Measurements from ENCODE around the gene TRIM73.
A peak's percentile ranks its signal among the peaks of the same experiment; 100 is the strongest.
"Not testable (repeated sequence)": the region's sequence is repeated elsewhere in the genome, so short reads cannot be mapped to it uniquely, and the experiment has no call there.

Gene TRIM73

GRCh38 chr7:75409880-75410822 is 14.7 kb downstream of the TRIM73 start:
- DNase-seq, result peak; percentile 66
- H3K4me1 Mint-ChIP-seq (ENCODE audit: low read depth); H3K36me3 Mint-ChIP-seq (ENCODE audit: low read depth); H3K27me3 Mint-ChIP-seq; H3K27ac Mint-ChIP-seq; H3K9me3 Mint-ChIP-seq: not testable (repeated sequence)
- H3K4me3 Mint-ChIP-seq, result peak overlapping the region; percentile 65

DNA sequence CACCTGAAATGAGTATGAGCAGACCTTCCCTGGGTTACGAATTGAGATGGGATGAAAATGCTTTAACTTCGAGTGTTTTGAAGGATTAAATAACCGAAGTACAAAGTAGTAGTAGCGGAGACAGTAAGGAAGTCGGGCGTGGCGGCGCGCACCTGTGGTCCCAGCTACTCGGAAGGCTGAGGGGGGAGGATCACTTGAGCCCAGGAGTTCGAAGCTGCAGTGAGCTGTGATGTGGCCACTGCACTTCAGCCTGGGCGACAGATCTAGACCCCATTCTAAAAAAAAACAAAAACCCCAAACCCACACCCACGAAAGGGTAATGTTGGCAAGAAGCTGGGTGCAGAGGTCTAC is 15.4 kb downstream of the TRIM73 start:
- DNase-seq; H3K4me3 Mint-ChIP-seq; H3K27ac Mint-ChIP-seq; H3K9me3 Mint-ChIP-seq; H3K4me1 Mint-ChIP-seq (ENCODE audit: low read depth); H3K27me3 Mint-ChIP-seq: not testable (repeated sequence)
- H3K36me3 Mint-ChIP-seq (ENCODE audit: low read depth), result peaks cover 12% of the 10 kb centered on the region

GRCh38 chr7:75414204-75414603 is 18.8 kb downstream of the TRIM73 start:
- not testable (repeated sequence) for H3K9me3 Mint-ChIP-seq; H3K4me1 Mint-ChIP-seq (ENCODE audit: low read depth); H3K27me3 Mint-ChIP-seq; H3K27ac Mint-ChIP-seq; H3K4me3 Mint-ChIP-seq; DNase-seq
- H3K36me3 Mint-ChIP-seq (ENCODE audit: low read depth), result peaks cover 30% of the 10 kb centered on the region

- peaks cover 34% of the 10 kb centered on the region for H3K36me3 Mint-ChIP-seq (ENCODE audit: low read depth)
- H3K27ac Mint-ChIP-seq, result peak overlapping the region; percentile 78
- H3K9me3 Mint-ChIP-seq; H3K4me3 Mint-ChIP-seq; H3K27me3 Mint-ChIP-seq; H3K4me1 Mint-ChIP-seq (ENCODE audit: low read depth); DNase-seq: not testable (repeated sequence)
These were observed 19.4 kb downstream of the TRIM73 start for GRCh38 chr7:75414708-75415427.

DNA sequence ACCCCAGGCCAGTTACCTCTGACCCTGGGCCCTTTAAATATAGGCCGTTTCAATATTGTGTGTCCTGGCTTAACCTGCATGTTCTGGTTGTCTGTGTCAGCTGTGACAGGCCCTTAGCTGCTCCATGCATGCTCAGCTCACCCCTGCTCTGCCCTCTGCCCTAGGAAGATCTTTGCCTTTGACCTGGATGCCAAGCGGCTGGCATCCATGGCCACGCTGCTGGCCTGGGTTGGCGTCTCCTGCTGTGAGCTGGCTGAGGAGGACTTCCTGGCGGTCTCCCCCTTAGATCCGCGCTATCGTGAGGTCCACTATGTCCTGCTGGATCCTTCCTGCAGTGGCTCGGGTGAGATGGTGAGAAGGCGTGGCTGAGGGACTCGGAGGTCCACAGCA is 20.0 kb downstream of the TRIM73 start:
- not testable (repeated sequence) for H3K4me3 Mint-ChIP-seq, DNase-seq

GRCh38 chr7:75415829-75416373 is 20.5 kb downstream of the TRIM73 start:
- H3K9me3 Mint-ChIP-seq, H3K4me3 Mint-ChIP-seq: not testable (repeated sequence)

More for the DNA sequence above, 20.0 kb downstream of the TRIM73 start:
- H3K9me3 Mint-ChIP-seq; H3K4me1 Mint-ChIP-seq (ENCODE audit: low read depth); H3K27me3 Mint-ChIP-seq: not testable (repeated sequence)
- peaks cover 40% of the 10 kb centered on the region for H3K36me3 Mint-ChIP-seq (ENCODE audit: low read depth)
- H3K27ac Mint-ChIP-seq, result peak overlapping the region; percentile 78

GRCh38 chr7:75416787-75417186 is 21.4 kb downstream of the TRIM73 start:
- peak overlapping the region; percentile 50 for H3K27ac Mint-ChIP-seq
- H3K36me3 Mint-ChIP-seq (ENCODE audit: low read depth), result peaks cover 50% of the 10 kb centered on the region
- not testable (repeated sequence) for H3K27me3 Mint-ChIP-seq; DNase-seq; H3K9me3 Mint-ChIP-seq; H3K4me3 Mint-ChIP-seq; H3K4me1 Mint-ChIP-seq (ENCODE audit: low read depth)

More at GRCh38 chr7:75415829-75416373, 20.5 kb downstream of the TRIM73 start:
- H3K27me3 Mint-ChIP-seq; H3K4me1 Mint-ChIP-seq (ENCODE audit: low read depth); DNase-seq: not testable (repeated sequence)
- peak overlapping the region; percentile 77 for H3K27ac Mint-ChIP-seq
- peaks cover 44% of the 10 kb centered on the region for H3K36me3 Mint-ChIP-seq (ENCODE audit: low read depth)

DNA sequence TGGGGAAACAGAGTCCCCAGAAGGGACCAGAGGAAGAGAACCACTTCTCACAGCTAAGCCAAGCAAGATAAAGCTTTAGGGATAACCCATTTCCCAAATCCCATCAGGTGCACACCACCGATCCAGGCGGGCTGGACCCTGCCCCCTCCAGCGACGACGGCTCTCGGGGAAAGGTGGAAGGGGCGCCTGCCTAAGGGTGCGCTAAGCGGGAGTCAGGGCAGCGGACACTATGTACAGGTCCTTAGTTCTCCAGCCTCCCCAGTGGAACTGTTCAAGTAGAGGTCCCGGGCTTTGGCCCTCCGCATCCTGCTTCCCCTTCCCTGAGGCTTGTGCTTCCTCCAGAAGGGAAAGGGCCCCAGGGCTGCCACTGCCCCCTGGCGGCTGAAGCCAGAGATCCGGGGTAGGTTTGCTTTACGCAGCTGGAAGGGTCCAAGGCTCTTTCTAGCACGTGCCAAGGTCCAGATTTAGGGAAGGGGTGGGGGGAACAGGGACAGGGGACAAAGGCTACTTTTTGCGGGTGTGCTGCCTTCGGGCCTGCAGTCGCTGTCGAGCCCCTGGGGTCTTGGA is 22.9 kb downstream of the TRIM73 start:
- H3K27me3 Mint-ChIP-seq; H3K4me3 Mint-ChIP-seq; H3K4me1 Mint-ChIP-seq (ENCODE audit: low read depth); DNase-seq; H3K27ac Mint-ChIP-seq; H3K9me3 Mint-ChIP-seq: not testable (repeated sequence)
- peaks cover 54% of the 10 kb centered on the region for H3K36me3 Mint-ChIP-seq (ENCODE audit: low read depth)

- DNase-seq; H3K27me3 Mint-ChIP-seq; H3K4me1 Mint-ChIP-seq (ENCODE audit: low read depth); H3K9me3 Mint-ChIP-seq; H3K4me3 Mint-ChIP-seq; H3K27ac Mint-ChIP-seq: not testable (repeated sequence)
- H3K36me3 Mint-ChIP-seq (ENCODE audit: low read depth), result peaks cover 62% of the 10 kb centered on the region
These were observed 23.8 kb downstream of the TRIM73 start for GRCh38 chr7:75419210-75419609.

DNA sequence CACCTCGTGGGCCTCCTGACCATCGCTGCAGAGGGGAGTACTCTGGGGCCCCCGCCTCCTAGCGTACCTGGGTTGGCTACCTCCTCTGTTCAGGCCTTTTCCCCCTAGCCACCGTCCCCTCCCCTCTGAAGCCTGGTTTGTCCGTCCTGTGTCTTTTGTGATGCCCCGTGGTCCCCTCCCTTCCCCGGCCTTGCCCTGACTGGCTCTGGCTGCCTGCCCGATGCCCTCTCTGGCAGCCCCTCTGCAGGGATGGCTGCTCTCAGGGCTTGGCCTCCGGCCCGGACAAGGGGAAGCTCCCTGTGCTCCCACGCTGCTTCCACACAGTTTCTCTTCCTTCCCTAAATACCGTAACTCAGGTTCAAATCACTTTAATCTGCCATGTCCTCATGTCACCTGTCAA is 24.3 kb downstream of the TRIM73 start:
- peaks cover 64% of the 10 kb centered on the region for H3K36me3 Mint-ChIP-seq (ENCODE audit: low read depth)
- H3K9me3 Mint-ChIP-seq, result not testable (repeated sequence)
- H3K27ac Mint-ChIP-seq, result peak overlapping the region; percentile 18

DNA sequence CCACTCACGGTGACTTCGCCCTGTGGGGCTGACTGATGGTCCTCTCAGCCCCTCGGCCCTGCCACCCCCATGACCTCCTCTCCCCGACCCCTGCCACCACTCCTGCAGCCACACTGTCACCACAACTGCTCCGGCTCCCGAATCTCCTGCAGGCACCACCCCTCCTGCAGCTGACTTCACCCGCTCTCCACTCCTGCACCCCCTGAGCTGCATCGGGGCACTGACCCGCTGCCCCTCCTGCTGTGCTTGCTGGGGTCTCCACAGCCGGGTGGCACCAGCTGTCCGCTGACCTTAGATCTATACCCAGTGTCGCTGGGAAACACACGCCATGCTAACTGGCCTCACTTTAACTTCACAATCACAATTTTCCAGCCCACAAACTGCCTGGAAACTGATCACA is 24.7 kb downstream of the TRIM73 start:
- peak overlapping the region; percentile 18 for H3K27ac Mint-ChIP-seq
- not testable (repeated sequence) for H3K27me3 Mint-ChIP-seq; H3K4me1 Mint-ChIP-seq (ENCODE audit: low read depth); H3K9me3 Mint-ChIP-seq; DNase-seq; H3K4me3 Mint-ChIP-seq
- peaks cover 62% of the 10 kb centered on the region for H3K36me3 Mint-ChIP-seq (ENCODE audit: low read depth)

More for the DNA sequence above, 24.3 kb downstream of the TRIM73 start:
- H3K4me3 Mint-ChIP-seq; DNase-seq; H3K4me1 Mint-ChIP-seq (ENCODE audit: low read depth); H3K27me3 Mint-ChIP-seq: not testable (repeated sequence)

GRCh38 chr7:75421798-75422710 is 26.6 kb downstream of the TRIM73 start:
- not testable (repeated sequence) for DNase-seq; H3K27ac Mint-ChIP-seq; H3K27me3 Mint-ChIP-seq; H3K4me3 Mint-ChIP-seq; H3K9me3 Mint-ChIP-seq; H3K4me1 Mint-ChIP-seq (ENCODE audit: low read depth)
- peaks cover 46% of the 10 kb centered on the region for H3K36me3 Mint-ChIP-seq (ENCODE audit: low read depth)

DNA sequence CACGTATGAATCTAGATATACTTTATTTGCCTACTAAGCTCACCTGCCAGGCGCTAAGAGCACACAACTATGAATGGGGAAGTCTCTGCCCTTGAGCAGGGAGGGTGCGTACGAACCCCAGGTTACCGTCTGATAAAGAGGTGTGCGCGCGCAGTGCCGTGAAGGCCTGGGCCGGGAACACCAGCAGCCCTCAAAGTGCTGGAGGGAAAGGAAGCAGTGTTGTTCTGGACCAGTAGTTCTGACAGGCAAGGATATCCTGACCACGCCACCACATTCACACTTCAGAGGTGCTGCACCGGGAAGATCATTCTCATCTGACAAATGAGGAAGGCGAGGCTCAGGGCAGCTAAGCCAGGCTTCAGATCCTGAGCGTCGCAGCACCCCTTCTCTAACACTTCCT is 28.1 kb downstream of the TRIM73 start:
- H3K4me1 Mint-ChIP-seq (ENCODE audit: low read depth), result peaks cover 15% of the 10 kb centered on the region
- H3K9me3 Mint-ChIP-seq, H3K4me3 Mint-ChIP-seq: not testable (repeated sequence)

DNA sequence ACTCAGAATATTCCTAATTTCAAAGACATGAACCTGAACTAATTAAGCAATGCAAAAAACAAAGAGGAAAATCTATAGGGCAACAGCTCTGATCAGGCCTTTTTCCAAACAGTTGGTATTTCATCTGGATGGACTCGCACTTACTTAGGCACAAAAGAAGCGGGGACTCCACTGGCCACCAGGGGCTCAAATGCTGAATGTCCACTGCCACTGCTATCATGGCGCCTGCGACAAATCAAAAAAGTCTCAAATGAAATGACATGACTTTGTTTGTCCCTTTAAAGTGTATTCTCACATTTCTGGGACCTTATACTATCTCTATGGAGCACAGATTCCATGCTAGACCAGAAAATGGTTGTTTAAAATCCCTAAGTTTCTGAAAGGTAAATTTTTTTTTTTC is 43.6 kb downstream of the TRIM73 start:
- Mint-ChIP-seq H3K36me3 (ENCODE audit: low read depth) (peaks cover 73% of the 10 kb centered on the region), H3K4me1 (ENCODE audit: low read depth) (peaks cover 40% of the 10 kb centered on the region), H3K27ac (peak overlapping the region; percentile 52)
- not testable (repeated sequence) for H3K27me3 Mint-ChIP-seq, H3K4me3 Mint-ChIP-seq, DNase-seq, H3K9me3 Mint-ChIP-seq

More for the DNA sequence above, 28.1 kb downstream of the TRIM73 start:
- H3K36me3 Mint-ChIP-seq (ENCODE audit: low read depth), result peaks cover 53% of the 10 kb centered on the region
- not testable (repeated sequence) for DNase-seq, H3K27ac Mint-ChIP-seq, H3K27me3 Mint-ChIP-seq
